GM18508 (cell line): ENCODE data around the gene HTR1E.
"Not testable (repeated sequence)": the region's sequence is repeated elsewhere in the genome, so short reads cannot be mapped to it uniquely, and the experiment has no call there.

Experiments used
- ATAC-seq: cut with Tn5 transposase; IDR thresholded peaks from one replicate; pipeline ENCODE4 v1.9.1; 2021; ENCODE audit warnings: moderate number of reproducible peaks; ENCODE audit not compliant: insufficient read depth, unreplicated experiment

Gene HTR1E, protein sequence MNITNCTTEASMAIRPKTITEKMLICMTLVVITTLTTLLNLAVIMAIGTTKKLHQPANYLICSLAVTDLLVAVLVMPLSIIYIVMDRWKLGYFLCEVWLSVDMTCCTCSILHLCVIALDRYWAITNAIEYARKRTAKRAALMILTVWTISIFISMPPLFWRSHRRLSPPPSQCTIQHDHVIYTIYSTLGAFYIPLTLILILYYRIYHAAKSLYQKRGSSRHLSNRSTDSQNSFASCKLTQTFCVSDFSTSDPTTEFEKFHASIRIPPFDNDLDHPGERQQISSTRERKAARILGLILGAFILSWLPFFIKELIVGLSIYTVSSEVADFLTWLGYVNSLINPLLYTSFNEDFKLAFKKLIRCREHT

DNA sequence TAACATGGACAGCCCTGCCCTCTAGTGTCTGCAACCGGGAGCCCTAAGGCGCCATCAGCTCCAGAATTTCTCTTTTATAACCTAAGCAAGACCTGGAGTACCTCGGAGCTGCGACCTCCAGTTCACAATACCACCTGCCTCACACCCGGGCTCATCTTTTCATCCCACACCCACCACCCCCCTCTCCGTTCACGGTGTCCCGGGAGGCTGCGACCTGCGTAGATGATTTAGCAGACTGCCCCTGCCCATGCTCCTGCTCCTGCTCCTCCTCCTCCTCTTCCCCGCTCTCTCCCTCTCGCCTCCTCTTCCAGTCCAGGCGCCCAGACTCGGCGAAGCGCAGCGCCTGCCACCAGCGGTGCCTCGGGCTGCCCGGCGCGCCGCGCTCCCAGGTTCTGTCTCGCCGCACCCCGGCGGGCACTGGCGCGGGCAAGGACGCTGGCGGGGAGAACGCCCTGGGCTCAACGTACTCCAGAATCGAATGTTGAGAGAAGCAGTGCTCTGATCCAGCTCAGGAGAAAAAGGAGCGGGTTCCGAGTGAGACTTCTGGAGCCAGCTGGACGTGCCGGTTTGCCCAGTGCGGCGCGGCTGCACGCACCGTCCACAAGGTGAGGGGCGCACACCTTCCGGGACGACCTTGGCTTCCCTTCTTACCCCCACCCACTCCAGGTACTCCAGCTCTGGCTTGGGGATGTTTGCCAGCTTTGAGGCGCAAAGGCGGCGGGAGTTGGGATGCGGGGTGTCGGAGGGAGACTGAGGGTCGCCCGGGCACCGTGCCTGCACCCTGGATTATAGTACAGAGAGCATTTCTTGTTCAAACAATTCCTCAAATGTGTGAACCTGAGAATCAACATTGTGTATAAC is at the start of gene HTR1E:
Gene HTR1E (plus strand): TSS at position 310 of the 861 bp plus-strand sequence. CDS start 77,807 bp downstream, outside the sequence.
- no peak for ATAC-seq

DNA sequence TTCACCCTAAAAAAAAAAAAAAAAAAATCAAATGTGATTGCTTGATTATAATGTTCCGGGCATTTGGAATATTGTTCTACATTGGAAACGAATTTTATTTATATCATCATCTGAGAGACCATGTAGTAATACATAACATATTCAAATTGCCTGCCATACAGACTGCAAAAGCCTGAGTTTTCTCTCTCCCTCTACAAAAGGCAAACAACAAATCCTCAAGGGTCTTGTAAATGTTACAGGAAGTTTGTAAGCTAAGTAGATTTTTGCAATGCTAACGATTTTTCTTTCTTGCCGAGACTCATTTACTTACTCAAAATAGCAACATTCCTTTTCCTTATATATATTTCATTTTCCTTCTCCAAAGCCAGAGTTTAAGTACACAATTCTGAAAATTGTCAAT is 49.0 kb upstream of the HTR1E start:
- ATAC-seq = no peak

GRCh38 chr6:86897265-86897664 is 40.1 kb upstream of the HTR1E start:
- ATAC-seq = not testable (repeated sequence)

DNA sequence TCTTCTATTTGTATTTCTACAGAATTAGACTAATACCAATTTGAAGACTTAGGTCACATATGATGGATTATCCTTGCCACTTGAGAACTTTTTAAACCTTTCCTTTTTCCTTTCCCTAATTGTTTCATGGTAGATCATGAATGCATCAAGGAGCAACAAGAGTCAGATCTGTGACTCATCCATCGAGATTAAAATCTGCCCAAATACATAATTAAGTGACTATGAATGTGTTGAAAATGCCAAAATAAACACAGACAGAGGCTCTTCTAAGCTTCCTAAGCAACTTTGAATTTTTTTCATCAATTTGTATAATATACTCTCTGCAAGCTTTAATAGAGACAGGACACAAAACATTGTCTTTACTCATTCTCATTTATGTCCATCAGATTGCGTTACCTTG is 23.5 kb upstream of the HTR1E start:
- ATAC-seq = no peak

DNA sequence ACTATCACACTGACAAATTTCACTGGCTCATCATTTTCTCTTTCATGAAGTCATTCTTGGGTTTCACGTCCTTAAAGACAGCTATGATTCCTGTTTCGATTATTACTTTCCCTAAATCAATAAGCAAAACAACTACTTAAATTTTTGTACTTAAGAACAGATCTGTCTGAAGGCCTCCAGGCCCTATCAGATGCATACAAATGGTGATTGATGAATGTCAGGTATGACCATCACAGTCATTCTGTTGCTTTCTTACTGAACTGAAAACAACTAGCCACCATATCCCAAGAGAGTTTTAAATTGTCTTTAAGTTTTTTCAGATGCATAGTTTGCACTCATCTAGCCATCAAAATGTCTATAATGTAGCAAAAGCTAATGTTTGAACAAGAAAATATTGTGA is 20.9 kb upstream of the HTR1E start:
- ATAC-seq = no peak

- not testable (repeated sequence) for ATAC-seq
Observed at GRCh38 chr6:86927138-86927537, 10.2 kb upstream of the HTR1E start.

DNA sequence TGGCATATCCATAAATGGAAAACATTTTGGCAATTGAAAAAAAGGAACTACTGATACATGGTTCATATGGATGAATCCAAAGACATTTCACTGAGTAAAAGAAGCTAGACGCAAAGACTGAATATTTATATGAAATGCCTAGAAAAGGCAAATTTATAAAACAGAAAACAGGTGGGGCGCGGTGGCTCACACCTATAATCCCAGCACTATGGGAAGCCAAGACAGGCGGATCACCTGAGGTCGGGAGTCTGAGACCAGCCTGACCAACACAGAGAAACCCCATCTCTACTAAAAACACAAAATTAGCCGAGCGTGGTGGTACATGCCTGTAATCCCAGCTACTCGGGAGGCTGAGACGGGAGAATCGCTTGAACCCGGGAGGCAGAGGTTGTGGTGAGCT is 9.5 kb upstream of the HTR1E start:
- ATAC-seq = not testable (repeated sequence)

GRCh38 chr6:86934365-86934764 is 3.0 kb upstream of the HTR1E start:
- no peak for ATAC-seq

GRCh38 chr6:86936834-86937218 is 502 bp upstream of the HTR1E start:
- no peak for ATAC-seq

GRCh38 chr6:86938814-86939213 is 1.5 kb downstream of the HTR1E start:
- ATAC-seq = no peak

- no peak for ATAC-seq
Observed at GRCh38 chr6:86941461-86941860, 4.1 kb downstream of the HTR1E start.

DNA sequence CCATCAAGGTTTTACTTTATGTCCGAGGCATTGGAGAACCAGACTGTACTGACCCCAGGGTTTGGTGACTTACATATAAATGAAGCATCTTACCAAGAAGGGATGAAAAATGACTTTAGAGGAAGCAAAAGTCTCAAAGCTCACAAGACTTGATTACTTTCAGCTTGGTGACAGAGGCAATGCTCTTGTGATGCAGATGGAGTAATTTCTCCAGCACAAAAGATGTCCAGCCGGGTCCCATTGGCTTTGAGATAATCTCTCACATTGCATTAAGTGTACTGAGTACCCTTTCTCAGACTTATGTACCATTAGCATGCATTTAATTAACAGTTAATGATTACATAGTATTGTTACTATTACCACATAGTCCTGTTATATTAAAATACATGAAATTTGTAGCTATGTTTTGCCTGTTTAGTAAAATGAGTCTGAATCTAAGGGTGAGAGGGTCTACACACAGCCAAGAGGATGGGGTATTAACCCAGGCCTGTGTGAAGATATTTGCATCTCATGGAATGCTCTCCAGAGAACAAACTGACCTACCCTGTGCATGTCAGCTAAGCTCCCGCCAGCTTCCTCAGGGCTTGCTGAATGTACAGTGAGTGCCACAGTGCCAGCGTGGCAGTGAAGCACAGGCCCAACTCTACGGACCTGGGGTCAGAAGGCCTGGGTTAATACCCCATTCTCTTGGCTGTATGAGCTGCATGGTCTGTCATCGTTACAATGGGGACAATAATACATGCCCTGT is 5.6 kb downstream of the HTR1E start:
- ATAC-seq = no peak

GRCh38 chr6:86943819-86944407 is 6.6 kb downstream of the HTR1E start:
- no peak for ATAC-seq

- no peak for ATAC-seq
Observed at GRCh38 chr6:86949771-86950170, 12.4 kb downstream of the HTR1E start.

DNA sequence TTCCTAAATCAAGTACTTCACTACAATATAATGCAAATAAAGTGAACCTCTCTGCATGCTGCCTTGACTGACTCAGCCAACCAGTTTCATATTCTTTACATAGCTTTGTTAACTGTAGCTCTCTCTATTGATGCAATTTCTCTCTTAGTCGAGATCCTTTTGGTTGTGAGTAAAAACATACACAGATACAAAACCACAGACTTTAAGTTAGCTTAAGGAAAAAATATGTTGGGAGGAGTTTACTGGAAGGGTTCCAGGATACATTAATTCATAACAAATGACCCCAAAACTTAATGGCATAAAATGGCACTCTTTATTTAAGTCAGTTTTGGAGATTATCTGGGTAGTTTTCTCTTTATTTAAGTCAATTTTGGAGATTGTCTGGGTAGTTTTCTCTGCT is 15.7 kb downstream of the HTR1E start:
- no peak for ATAC-seq

- ATAC-seq = no peak
Observed at GRCh38 chr6:86959656-86960055, 22.3 kb downstream of the HTR1E start.

- ATAC-seq = no peak
Observed at GRCh38 chr6:86961455-86962200, 24.3 kb downstream of the HTR1E start.

- ATAC-seq = no peak
Observed at GRCh38 chr6:86963352-86963751, 26.0 kb downstream of the HTR1E start.

- ATAC-seq = no peak
Observed at GRCh38 chr6:86964029-86964579, 26.8 kb downstream of the HTR1E start.
